ENCODE measurements around the gene NHLH1. TPM values are rescaled to one million over a fixed set of nuclear protein-coding genes. Genes with fewer than 3 reads are reported as not detected.

The NHLH1 gene
- total and polyA plus RNA-seq, 10 of the 15 experiments (the other 5 are each of a cell fraction or from before 2014, with no cell fraction given), result 0.22 to 0.98 (median 0.43) TPM; not detected in 1

GRCh38 chr1:160376525-160377131, 9.8 kb downstream of the NHLH1 start:
- peak overlapping the region; percentile 42; the same call in 1 of the 2 replicates for H2AFZ ChIP-seq (ENCODE audit: control insufficient read depth, low read depth, low read length)
- peaks cover 15% of the 10 kb centered on the region for H3K4me1 ChIP-seq (ENCODE audit: control insufficient read depth, insufficient read depth, low read length)
- FAIRE-seq (peak; percentile 96), ATAC-seq (peak; percentile 92), DNase-seq (ENCODE audit: low read depth, low spot score) (peak; percentile 36)
- ChIA-PET CTCF (interaction anchor here (0.6 to 7.8 kb wide), 74 partner anchors 8 to 577 kb away, joined by 3 to 131 read pairs (median 5); partner anchors contain the start of genes CASQ1, DCAF8, IGSF8 and NCSTN), SMC1A (ENCODE audit: uncharacterized antibody, unreplicated experiment) (interaction anchor here (0.6 to 5.0 kb wide), 40 partner anchors 8 to 498 kb away, joined by 3 to 44 read pairs (median 5); partner anchors contain the start of genes CASQ1, KCNJ9 and PEX19), POLR2A (interaction anchor here (0.6 to 0.8 kb wide), 3 partner anchors 79 to 275 kb away, joined by 3 to 4 read pairs (median 3); no protein-coding TSS in a partner anchor), RAD21 (ENCODE audit: unreplicated experiment) (interaction anchor here (0.6 to 3.7 kb wide), 28 partner anchors 8 to 370 kb away, joined by 3 to 43 read pairs (median 5); partner anchors contain the start of genes CASQ1, IGSF8, NHLH1 and PEX19)
- no peak overlapping the region for H3K9ac ChIP-seq (ENCODE audit: control insufficient read depth, insufficient read depth, low read length)
- WGBS (ENCODE audit: insufficient coverage, insufficient replicate concordance, low lambda C conversion rate, missing lambda C conversion rate), result 0% methylated on average over 5 of the region's 5 CpGs
- H3K36me3 ChIP-seq (ENCODE audit: control insufficient read depth in 2 of 2, insufficient read depth in 2 of 2, low read length in 1 of 2), result no peaks in the 10 kb centered on the region
- intact Hi-C loops (cut with micrococcal nuclease; ENCODE audit: unreplicated experiment), result loop anchor here (1.0 kb wide), 3 partner anchors 85 to 275 kb away; no protein-coding TSS in a partner anchor
- no peak overlapping the region for H3K4me3 ChIP-seq
- no peak overlapping the region for H3K4me2 ChIP-seq (ENCODE audit: control insufficient read depth, insufficient read depth)
- H3K79me2 ChIP-seq (ENCODE audit: control insufficient read depth, insufficient read depth, low read length), result no peaks in the 10 kb centered on the region
- H3K9me3 ChIP-seq (replicated peaks; ENCODE audit: control insufficient read depth, insufficient read depth, low read length), result no peaks in the 10 kb centered on the region
- no peak overlapping the region for H3K27ac ChIP-seq (ENCODE audit: control insufficient read depth, insufficient read depth)
- BruUV-seq (replicated peaks), result no TSS peak
- in situ Hi-C loops (cut with MboI), result loop anchor here (5.0 kb wide), 1 partner anchor 279 kb away; the partner anchor contains the start of gene IGSF8
- H3K27me3 ChIP-seq (replicated peaks in 1 of 2; ENCODE audit: control insufficient read depth in 2 of 2, insufficient read depth in 2 of 2, low read length in 1 of 2), result no peaks in the 10 kb centered on the region
- H4K20me1 ChIP-seq (ENCODE audit: control insufficient read depth, insufficient read depth), result no peaks in the 10 kb centered on the region
- no peak for TF ChIP-seq JUNB (IDR thresholded peaks at IDR 0.05)
- TF ChIP-seq CBX3 (IDR thresholded peaks at IDR 0.05; ENCODE audit: borderline replicate concordance, low read depth), result no peak
- no peak for TF ChIP-seq RAD51 (IDR thresholded peaks at IDR 0.05)
- TF ChIP-seq STAT3 (IDR thresholded peaks at IDR 0.05; ENCODE audit: low read depth, low read length), result no peak
- TF ChIP-seq, protein P1, sequence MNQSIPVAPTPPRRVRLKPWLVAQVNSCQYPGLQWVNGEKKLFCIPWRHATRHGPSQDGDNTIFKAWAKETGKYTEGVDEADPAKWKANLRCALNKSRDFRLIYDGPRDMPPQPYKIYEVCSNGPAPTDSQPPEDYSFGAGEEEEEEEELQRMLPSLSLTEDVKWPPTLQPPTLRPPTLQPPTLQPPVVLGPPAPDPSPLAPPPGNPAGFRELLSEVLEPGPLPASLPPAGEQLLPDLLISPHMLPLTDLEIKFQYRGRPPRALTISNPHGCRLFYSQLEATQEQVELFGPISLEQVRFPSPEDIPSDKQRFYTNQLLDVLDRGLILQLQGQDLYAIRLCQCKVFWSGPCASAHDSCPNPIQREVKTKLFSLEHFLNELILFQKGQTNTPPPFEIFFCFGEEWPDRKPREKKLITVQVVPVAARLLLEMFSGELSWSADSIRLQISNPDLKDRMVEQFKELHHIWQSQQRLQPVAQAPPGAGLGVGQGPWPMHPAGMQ (IDR thresholded peaks at IDR 0.05; ENCODE audit: borderline replicate concordance), result no peak
- TF ChIP-seq ATF7 (IDR thresholded peaks at IDR 0.05; ENCODE audit: low read depth), result no peak
- TF ChIP-seq LARP7 (IDR thresholded peaks at IDR 0.05), result peak; percentile 23; the same call in 1 of the 2 replicates
- no peak for TF ChIP-seq CBFB (IDR thresholded peaks at IDR 0.05; ENCODE audit: low read depth)
- TF ChIP-seq YBX1 (IDR thresholded peaks at IDR 0.05), result no peak
- TF ChIP-seq CREM (IDR thresholded peaks at IDR 0.05; ENCODE audit: low read depth), result no peak
- TF ChIP-seq CBX5 (IDR thresholded peaks at IDR 0.05; ENCODE audit: low read depth), result no peak
- TF ChIP-seq POU2F2 (IDR thresholded peaks at IDR 0.05; ENCODE audit: borderline replicate concordance, low read depth, low read length), result 0 out of 3 replicates have a peak, but pooled peaks have one; percentile 31
- no peak for TF ChIP-seq JUND (IDR thresholded peaks at IDR 0.05; ENCODE audit: low read depth, low read length)
- TF ChIP-seq, protein P2, sequence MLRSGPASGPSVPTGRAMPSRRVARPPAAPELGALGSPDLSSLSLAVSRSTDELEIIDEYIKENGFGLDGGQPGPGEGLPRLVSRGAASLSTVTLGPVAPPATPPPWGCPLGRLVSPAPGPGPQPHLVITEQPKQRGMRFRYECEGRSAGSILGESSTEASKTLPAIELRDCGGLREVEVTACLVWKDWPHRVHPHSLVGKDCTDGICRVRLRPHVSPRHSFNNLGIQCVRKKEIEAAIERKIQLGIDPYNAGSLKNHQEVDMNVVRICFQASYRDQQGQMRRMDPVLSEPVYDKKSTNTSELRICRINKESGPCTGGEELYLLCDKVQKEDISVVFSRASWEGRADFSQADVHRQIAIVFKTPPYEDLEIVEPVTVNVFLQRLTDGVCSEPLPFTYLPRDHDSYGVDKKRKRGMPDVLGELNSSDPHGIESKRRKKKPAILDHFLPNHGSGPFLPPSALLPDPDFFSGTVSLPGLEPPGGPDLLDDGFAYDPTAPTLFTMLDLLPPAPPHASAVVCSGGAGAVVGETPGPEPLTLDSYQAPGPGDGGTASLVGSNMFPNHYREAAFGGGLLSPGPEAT (IDR thresholded peaks at IDR 0.05; ENCODE audit: low read depth), result no peak
- no peak for TF ChIP-seq MEF2A (IDR thresholded peaks at IDR 0.05; ENCODE audit: insufficient read depth, low read depth, low read length)
- TF ChIP-seq NFXL1 (IDR thresholded peaks at IDR 0.05; ENCODE audit: borderline replicate concordance), result no peak
- no peak for TF ChIP-seq ZBED1 (IDR thresholded peaks at IDR 0.05; ENCODE audit: borderline replicate concordance)
- no peak for TF ChIP-seq ZBTB40 (IDR thresholded peaks at IDR 0.05; ENCODE audit: borderline replicate concordance)
